ENCODE measurements around the gene OSBPL10. TPM values are rescaled to one million over a fixed set of nuclear protein-coding genes. Genes with fewer than 3 reads are reported as not detected.
A peak's percentile ranks its signal among the peaks of the same experiment; 100 is the strongest.

The OSBPL10 gene
- total and polyA plus RNA-seq, 8 donors = 26.6 to 42.6 (median 38.6) TPM

GRCh38 chr3:31988271-31988670, 7.2 kb upstream of the OSBPL10 start:
- no peak overlapping the region for H3K27ac ChIP-seq
- no peaks in the 10 kb centered on the region for H3K36me3 ChIP-seq
- no peaks in the 10 kb centered on the region for H3K27me3 ChIP-seq
- H3K4me1 ChIP-seq = no peaks in the 10 kb centered on the region
- H3K9me3 ChIP-seq = peaks cover 0 to 46% of the 10 kb centered on the region in 2 donors
- no peak overlapping the region for H3K4me3 ChIP-seq
- ATAC-seq (no peak), DNase-seq (no peak)
- no peak for TF ChIP-seq CTCF (IDR thresholded peaks at IDR 0.05)
- intact Hi-C loops (cut with DNase I) = no loop called here

GRCh38 chr3:31985831-31986230, 4.8 kb upstream of the OSBPL10 start:
- peaks cover 0 to 22% of the 10 kb centered on the region in 2 donors for H3K27me3 ChIP-seq
- H3K4me1 ChIP-seq = peaks cover 4 to 10% of the 10 kb centered on the region in 2 donors
- TF ChIP-seq CTCF (IDR thresholded peaks at IDR 0.05) = no peak
- ATAC-seq (no peak), DNase-seq (no peak)
- no peak overlapping the region for H3K27ac ChIP-seq
- peaks cover 0 to 26% of the 10 kb centered on the region in 2 donors for H3K9me3 ChIP-seq
- intact Hi-C loops (cut with DNase I) = no loop called here
- H3K4me3 ChIP-seq = no peak overlapping the region
- H3K36me3 ChIP-seq = no peaks in the 10 kb centered on the region

GRCh38 chr3:31984321-31984720, 3.3 kb upstream of the OSBPL10 start:
- ATAC-seq = no peak
- intact Hi-C loops (cut with DNase I) = no loop called here
- no peak for TF ChIP-seq CTCF (IDR thresholded peaks at IDR 0.05)
- no peak overlapping the region for H3K4me3 ChIP-seq
- no peaks in the 10 kb centered on the region for H3K36me3 ChIP-seq
- no peak for DNase-seq
- H3K4me1 ChIP-seq = peaks cover 4 to 24% of the 10 kb centered on the region in 2 donors
- H3K9me3 ChIP-seq = peaks cover 0 to 11% of the 10 kb centered on the region in 2 donors
- H3K27ac ChIP-seq = no peak overlapping the region
- H3K27me3 ChIP-seq = peaks cover 0 to 37% of the 10 kb centered on the region in 2 donors

- Histone ChIP-seq H3K27ac (peak overlapping the region; percentile 83 to 89), H3K4me3 (peak overlapping the region; percentile 56 to 63), H3K4me1 (peaks cover 4 to 28% of the 10 kb centered on the region in 2 donors), H3K27me3 (peaks cover 0 to 48% of the 10 kb centered on the region in 2 donors), H3K36me3 (no peaks in the 10 kb centered on the region), H3K9me3 (no peaks in the 10 kb centered on the region)
- no peak for TF ChIP-seq CTCF (IDR thresholded peaks at IDR 0.05)
- DNase-seq (peak; percentile 57 to 90 (median 70)), ATAC-seq (peak; percentile 78)
- intact Hi-C loops (cut with DNase I) = no loop called here
Observed at GRCh38 chr3:31980530-31981205, 394 bp downstream of the OSBPL10 start.

GRCh38 chr3:31979001-31979697, 1.9 kb downstream of the OSBPL10 start:
- Histone ChIP-seq H3K27ac (no peak overlapping the region), H3K4me3 (no peak overlapping the region), H3K36me3 (no peaks in the 10 kb centered on the region), H3K9me3 (no peaks in the 10 kb centered on the region), H3K4me1 (peaks cover 4 to 28% of the 10 kb centered on the region in 2 donors), H3K27me3 (peaks cover 0 to 48% of the 10 kb centered on the region in 2 donors)
- no peak for TF ChIP-seq CTCF (IDR thresholded peaks at IDR 0.05)
- intact Hi-C loops (cut with DNase I) = no loop called here
- DNase-seq (no peak), ATAC-seq (no peak)
